HEK293 (cell line): ENCODE data around the gene ACAD11.

Experiments used
- CTCF ChIP-seq: fragments of 450-650 bp; formaldehyde crosslinking; IDR thresholded peaks from 2 replicates; pipeline ENCODE4 v1.5.1; 2016; ENCODE audit warnings: missing biosample characterization, missing genetic modification characterization
- GLI4 ChIP-seq: fragments of 450-650 bp; formaldehyde crosslinking; IDR thresholded peaks from 2 replicates; pipeline ENCODE4 v1.5.1; 2016; ENCODE audit warnings: missing biosample characterization, missing genetic modification characterization

GRCh38 chr3:132703733-132704132, 44.1 kb upstream of the ACAD11 start:
- TF ChIP-seq CTCF (tag by site-specific recombination) (no peak), GLI4 (tag by site-specific recombination) (no peak)
